Measurements from ENCODE around the gene AQP6.

GRCh38 chr12:49982246-49983087, 9.7 kb downstream of the AQP6 start:
- TF ChIP-seq CTCF (IDR thresholded peaks at IDR 0.05) (no peak), POLR2A (IDR thresholded peaks at IDR 0.05) (no peak)
